Urinary bladder (tissue), 4 donors: ENCODE results near the gene IQSEC2. TPM values are rescaled to one million over a fixed set of nuclear protein-coding genes. Genes with fewer than 3 reads are reported as not detected.

Experiments used
- DNase-seq: peaks from one replicate; pipeline ENCODE4 v3.0.0-alpha.2; 2015; ENCODE audit errors: extremely low spot score
- H3K27ac ChIP-seq: one replicate; pipeline ENCODE4 v1.5.1; 2013; ENCODE audit warnings: low read depth, mild to moderate bottlenecking, moderate library complexity
- H3K36me3 ChIP-seq: one replicate; pipeline ENCODE4 v1.6.1; 2013; ENCODE audit warnings: mild to moderate bottlenecking, moderate library complexity; ENCODE audit not compliant: insufficient read depth
- H3K4me1 ChIP-seq: one replicate; pipeline ENCODE4 v1.6.1; 2013; ENCODE audit warnings: mild to moderate bottlenecking, moderate library complexity; ENCODE audit not compliant: insufficient read depth
- H3K4me3 ChIP-seq: one replicate; pipeline ENCODE4 v1.5.1; 2013; ENCODE audit warnings: low read depth, low read length
- WGBS: extraction: QIAGEN DNeasy Blood & Tissue Kit; methylation state at CpG from one replicate; pipeline ENCODE4 v1.1.7; 2013; 5-methylcytosine and 5-hydroxymethylcytosine counted together
- polyA plus RNA-seq: library from polyadenylated mRNA; stranded (reverse); fragments of 200-250 nt; gene quantifications from one replicate; pipeline ENCODE4 v1.2.3, GENCODE V29; 2013
- total RNA-seq: library from RNA; depleted of rRNA; stranded (reverse); fragments of >200 nt; gene quantifications from one replicate; pipeline ENCODE4 v1.2.3, GENCODE V29; 2014
- donor health status: healthy with polysubstance abuse.
- donor health status: healthy.

Gene IQSEC2
- total and polyA plus RNA-seq, 2 donors, result 6.6 to 15.7 TPM

GRCh38 chrX:53268173-53268572 is 13.2 kb downstream of the IQSEC2 start:
- 78% methylated on average over 7 of the region's 7 CpGs for WGBS
- Histone ChIP-seq H3K27ac (no peak overlapping the region), H3K4me1 (no peaks in the 10 kb centered on the region), H3K36me3 (no peaks in the 10 kb centered on the region), H3K4me3 (no peak overlapping the region)
- DNase-seq, result no peak

GRCh38 chrX:53266914-53267313 is 14.5 kb downstream of the IQSEC2 start:
- Histone ChIP-seq H3K27ac (no peak overlapping the region), H3K36me3 (no peaks in the 10 kb centered on the region), H3K4me1 (no peaks in the 10 kb centered on the region), H3K4me3 (no peak overlapping the region)
- no peak for DNase-seq
- 64% methylated on average over 11 of the region's 11 CpGs for WGBS

- Histone ChIP-seq H3K27ac (no peak overlapping the region), H3K36me3 (no peaks in the 10 kb centered on the region), H3K4me1 (no peaks in the 10 kb centered on the region), H3K4me3 (no peak overlapping the region)
- DNase-seq, result no peak
- 59% methylated on average over 8 of the region's 8 CpGs for WGBS
These were observed 15.4 kb downstream of the IQSEC2 start for GRCh38 chrX:53265771-53266574.

GRCh38 chrX:53263597-53264094 is 17.7 kb downstream of the IQSEC2 start:
- Histone ChIP-seq H3K36me3 (no peaks in the 10 kb centered on the region), H3K27ac (no peak overlapping the region), H3K4me3 (no peak overlapping the region), H3K4me1 (no peaks in the 10 kb centered on the region)
- DNase-seq, result no peak
- WGBS, result 73% methylated on average over 11 of the region's 11 CpGs

GRCh38 chrX:53262918-53263394 is 18.4 kb downstream of the IQSEC2 start:
- 65% methylated on average over 8 of the region's 8 CpGs for WGBS
- Histone ChIP-seq H3K27ac (no peak overlapping the region), H3K4me1 (no peaks in the 10 kb centered on the region), H3K4me3 (no peak overlapping the region), H3K36me3 (no peaks in the 10 kb centered on the region)
- DNase-seq, result no peak

GRCh38 chrX:53262189-53262917 is 19.0 kb downstream of the IQSEC2 start:
- Histone ChIP-seq H3K4me1 (no peaks in the 10 kb centered on the region), H3K36me3 (no peaks in the 10 kb centered on the region), H3K4me3 (no peak overlapping the region), H3K27ac (no peak overlapping the region)
- WGBS, result 78% methylated on average over 7 of the region's 7 CpGs
- DNase-seq, result no peak

GRCh38 chrX:53261355-53261972 is 19.9 kb downstream of the IQSEC2 start:
- Histone ChIP-seq H3K27ac (no peak overlapping the region), H3K4me1 (no peaks in the 10 kb centered on the region), H3K36me3 (no peaks in the 10 kb centered on the region), H3K4me3 (no peak overlapping the region)
- WGBS, result 51% methylated on average over 7 of the region's 7 CpGs
- DNase-seq, result no peak

GRCh38 chrX:53260836-53261235 is 20.5 kb downstream of the IQSEC2 start:
- Histone ChIP-seq H3K27ac (no peak overlapping the region), H3K4me1 (no peaks in the 10 kb centered on the region), H3K4me3 (no peak overlapping the region), H3K36me3 (no peaks in the 10 kb centered on the region)
- DNase-seq, result no peak
- 72% methylated on average over 7 of the region's 7 CpGs for WGBS

- no peak overlapping the region for H3K4me3 ChIP-seq
- no peak for DNase-seq
- no peaks in the 10 kb centered on the region for H3K4me1 ChIP-seq
- no peaks in the 10 kb centered on the region for H3K36me3 ChIP-seq
- WGBS, result 92% methylated on average over 6 of the region's 6 CpGs
- no peak overlapping the region for H3K27ac ChIP-seq
These were observed 23.5 kb downstream of the IQSEC2 start for GRCh38 chrX:53257670-53258423.

GRCh38 chrX:53257166-53257565 is 24.2 kb downstream of the IQSEC2 start:
- H3K36me3 ChIP-seq, result no peaks in the 10 kb centered on the region
- H3K4me1 ChIP-seq, result no peaks in the 10 kb centered on the region
- DNase-seq, result no peak
- no peak overlapping the region for H3K27ac ChIP-seq
- no peak overlapping the region for H3K4me3 ChIP-seq
- 72% methylated on average over 12 of the region's 13 CpGs for WGBS

- no peak for DNase-seq
- Histone ChIP-seq H3K4me1 (no peaks in the 10 kb centered on the region), H3K27ac (no peak overlapping the region), H3K36me3 (no peaks in the 10 kb centered on the region), H3K4me3 (no peak overlapping the region)
- 68% methylated on average over 17 of the region's 17 CpGs for WGBS
These were observed 24.8 kb downstream of the IQSEC2 start for GRCh38 chrX:53256446-53257041.

- 76% methylated on average over 9 of the region's 9 CpGs for WGBS
- Histone ChIP-seq H3K4me1 (no peaks in the 10 kb centered on the region), H3K36me3 (no peaks in the 10 kb centered on the region), H3K27ac (no peak overlapping the region), H3K4me3 (no peak overlapping the region)
- no peak for DNase-seq
These were observed 25.6 kb downstream of the IQSEC2 start for GRCh38 chrX:53255738-53256191.
